ENCODE measurements around the gene CYP51A1. TPM values are rescaled to one million over a fixed set of nuclear protein-coding genes. Genes with fewer than 3 reads are reported as not detected.
A peak's percentile ranks its signal among the peaks of the same experiment; 100 is the strongest.

CYP51A1 gene
- total RNA-seq, 1 donor from 2014 or later = 196 TPM

DNA sequence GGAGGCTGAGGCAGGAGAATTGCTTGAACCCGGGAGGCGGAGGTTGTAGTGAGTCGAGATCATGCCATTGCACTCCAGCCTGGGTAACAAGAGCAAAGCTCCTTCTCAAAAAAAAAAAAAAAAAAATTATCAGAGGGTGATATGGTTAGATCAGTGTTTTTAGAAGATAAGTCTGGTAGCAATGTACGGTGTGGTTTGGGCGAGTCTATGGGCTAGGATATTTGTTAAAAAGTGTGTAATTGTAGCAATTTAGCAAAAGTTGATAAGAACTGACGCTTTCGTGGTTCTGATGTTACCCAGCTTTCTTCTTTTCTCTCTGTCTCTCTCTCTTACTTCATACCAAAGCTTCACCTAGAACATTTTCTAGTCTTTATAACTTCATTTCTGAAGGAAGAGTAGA lies 6.9 kb upstream of the CYP51A1 start:
- TF ChIP-seq, protein P1, sequence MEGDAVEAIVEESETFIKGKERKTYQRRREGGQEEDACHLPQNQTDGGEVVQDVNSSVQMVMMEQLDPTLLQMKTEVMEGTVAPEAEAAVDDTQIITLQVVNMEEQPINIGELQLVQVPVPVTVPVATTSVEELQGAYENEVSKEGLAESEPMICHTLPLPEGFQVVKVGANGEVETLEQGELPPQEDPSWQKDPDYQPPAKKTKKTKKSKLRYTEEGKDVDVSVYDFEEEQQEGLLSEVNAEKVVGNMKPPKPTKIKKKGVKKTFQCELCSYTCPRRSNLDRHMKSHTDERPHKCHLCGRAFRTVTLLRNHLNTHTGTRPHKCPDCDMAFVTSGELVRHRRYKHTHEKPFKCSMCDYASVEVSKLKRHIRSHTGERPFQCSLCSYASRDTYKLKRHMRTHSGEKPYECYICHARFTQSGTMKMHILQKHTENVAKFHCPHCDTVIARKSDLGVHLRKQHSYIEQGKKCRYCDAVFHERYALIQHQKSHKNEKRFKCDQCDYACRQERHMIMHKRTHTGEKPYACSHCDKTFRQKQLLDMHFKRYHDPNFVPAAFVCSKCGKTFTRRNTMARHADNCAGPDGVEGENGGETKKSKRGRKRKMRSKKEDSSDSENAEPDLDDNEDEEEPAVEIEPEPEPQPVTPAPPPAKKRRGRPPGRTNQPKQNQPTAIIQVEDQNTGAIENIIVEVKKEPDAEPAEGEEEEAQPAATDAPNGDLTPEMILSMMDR (conservative IDR thresholded peaks at IDR 0.05) = no peak
- Mint-ChIP-seq H3K4me3 (peak overlapping the region; percentile 10), H3K9me3 (peaks cover 6% of the 10 kb centered on the region), H3K27ac (ENCODE audit: unreplicated experiment) (no peak overlapping the region), H3K36me3 (ENCODE audit: low read depth) (peaks cover 3% of the 10 kb centered on the region), H3K4me1 (no peaks in the 10 kb centered on the region), H3K27me3 (ENCODE audit: low read depth) (no peaks in the 10 kb centered on the region)
- DNase-seq (ENCODE audit: low read depth, low spot score) = no peak

GRCh38 chr7:92137557-92137956 lies 3.3 kb upstream of the CYP51A1 start:
- Mint-ChIP-seq H3K27ac (ENCODE audit: unreplicated experiment) (no peak overlapping the region), H3K27me3 (ENCODE audit: low read depth) (no peaks in the 10 kb centered on the region), H3K36me3 (ENCODE audit: low read depth) (peaks cover 9% of the 10 kb centered on the region), H3K4me1 (peaks cover 27% of the 10 kb centered on the region), H3K4me3 (peak overlapping the region; percentile 74), H3K9me3 (peaks cover 5% of the 10 kb centered on the region)
- DNase-seq (ENCODE audit: low read depth, low spot score) = no peak
- TF ChIP-seq, protein P1 (conservative IDR thresholded peaks at IDR 0.05) = no peak

DNA sequence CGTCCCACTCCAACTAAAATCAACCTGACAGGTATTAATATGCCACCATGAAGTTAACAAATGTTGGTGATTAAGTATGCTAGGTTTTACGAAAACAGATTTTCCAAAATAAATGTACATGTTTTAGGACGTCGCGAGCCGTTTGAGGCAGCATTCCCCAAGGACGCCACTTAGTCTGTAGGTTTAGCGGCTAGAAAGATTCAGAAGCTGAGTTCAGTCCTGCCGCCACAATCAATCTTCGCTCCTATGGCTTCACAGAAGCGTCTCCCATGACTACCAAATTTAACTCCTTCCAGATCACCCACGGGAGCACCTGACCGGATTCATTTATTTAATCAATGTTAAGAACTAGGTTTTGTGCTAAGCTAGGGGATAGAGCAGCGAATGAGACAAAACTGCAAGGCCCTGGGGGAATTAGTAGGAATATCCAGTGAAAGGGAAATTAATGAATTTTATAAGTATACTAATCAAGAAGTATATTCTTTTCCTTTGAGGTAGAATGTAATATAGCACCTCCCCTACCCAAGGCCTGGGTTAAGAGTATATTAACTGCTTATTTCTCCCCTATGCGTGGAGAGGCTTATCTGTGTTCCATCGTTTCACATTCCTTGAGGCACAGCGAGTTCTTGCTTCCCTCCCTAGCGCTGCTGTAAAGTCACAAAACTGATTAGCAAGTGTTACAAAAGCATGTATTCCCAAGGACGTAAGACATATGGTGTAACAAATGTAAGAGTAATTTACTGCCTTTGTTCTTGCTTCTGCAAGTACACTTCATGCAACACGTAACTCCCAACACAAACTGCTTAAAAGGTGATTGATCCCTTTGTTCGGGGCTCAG lies 994 bp upstream of the CYP51A1 start:
- DNase-seq (ENCODE audit: low read depth, low spot score) = no peak
- Mint-ChIP-seq H3K27me3 (ENCODE audit: low read depth) (no peaks in the 10 kb centered on the region), H3K27ac (ENCODE audit: unreplicated experiment) (peak overlapping the region; percentile 100), H3K9me3 (no peaks in the 10 kb centered on the region), H3K4me1 (peaks cover 49% of the 10 kb centered on the region), H3K4me3 (peak overlapping the region; percentile 100), H3K36me3 (ENCODE audit: low read depth) (peaks cover 18% of the 10 kb centered on the region)
- TF ChIP-seq, protein P1 (conservative IDR thresholded peaks at IDR 0.05) = no peak

DNA sequence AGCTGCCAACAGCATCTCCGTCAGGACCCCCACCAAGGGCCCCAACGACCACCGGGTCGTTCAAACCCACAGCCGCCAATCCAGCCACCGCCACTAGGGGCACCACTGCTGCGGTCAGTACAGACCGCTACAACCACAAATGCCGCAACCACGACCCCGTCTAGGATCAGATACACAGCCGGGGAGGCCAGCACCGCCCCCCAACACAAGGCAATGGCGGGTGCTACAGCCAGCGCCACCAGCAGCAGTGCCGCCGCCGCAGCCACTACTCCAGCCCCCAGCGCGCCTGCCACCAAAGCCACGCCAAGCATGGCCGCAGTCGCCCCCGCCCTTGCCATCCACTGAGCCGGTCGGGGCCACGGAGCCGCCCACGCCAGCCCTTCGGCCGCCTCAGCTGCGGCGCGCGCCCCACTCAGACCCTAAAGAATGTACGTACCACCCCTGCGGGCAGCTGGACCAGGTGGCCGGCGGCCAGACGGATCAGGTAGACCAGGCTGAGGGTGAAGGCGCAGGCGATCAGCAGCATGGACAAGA lies 473 bp downstream of the CYP51A1 start:
- peak overlapping the region; percentile 100 for H3K27ac Mint-ChIP-seq (ENCODE audit: unreplicated experiment)
- no peaks in the 10 kb centered on the region for H3K9me3 Mint-ChIP-seq
- no peaks in the 10 kb centered on the region for H3K27me3 Mint-ChIP-seq (ENCODE audit: low read depth)
- peaks cover 54% of the 10 kb centered on the region for H3K4me1 Mint-ChIP-seq
- DNase-seq (ENCODE audit: low read depth, low spot score) = peak; percentile 91
- H3K36me3 Mint-ChIP-seq (ENCODE audit: low read depth) = peaks cover 23% of the 10 kb centered on the region
- TF ChIP-seq, protein P1 (conservative IDR thresholded peaks at IDR 0.05) = peak; percentile 95
- H3K4me3 Mint-ChIP-seq = peak overlapping the region; percentile 100

- H3K36me3 Mint-ChIP-seq (ENCODE audit: low read depth) = peaks cover 23% of the 10 kb centered on the region
- no peaks in the 10 kb centered on the region for H3K9me3 Mint-ChIP-seq
- DNase-seq (ENCODE audit: low read depth, low spot score) = no peak
- H3K27me3 Mint-ChIP-seq (ENCODE audit: low read depth) = no peaks in the 10 kb centered on the region
- H3K4me1 Mint-ChIP-seq = peaks cover 54% of the 10 kb centered on the region
- peak overlapping the region; percentile 98 for H3K27ac Mint-ChIP-seq (ENCODE audit: unreplicated experiment)
- TF ChIP-seq, protein P1 (conservative IDR thresholded peaks at IDR 0.05) = no peak
- H3K4me3 Mint-ChIP-seq = peak overlapping the region; percentile 100
Observed at GRCh38 chr7:92133133-92133736, 1.0 kb downstream of the CYP51A1 start.

Measured in neural crest cell (in vitro differentiated cells).